Measurements from ENCODE around the gene CCT3.

DNA sequence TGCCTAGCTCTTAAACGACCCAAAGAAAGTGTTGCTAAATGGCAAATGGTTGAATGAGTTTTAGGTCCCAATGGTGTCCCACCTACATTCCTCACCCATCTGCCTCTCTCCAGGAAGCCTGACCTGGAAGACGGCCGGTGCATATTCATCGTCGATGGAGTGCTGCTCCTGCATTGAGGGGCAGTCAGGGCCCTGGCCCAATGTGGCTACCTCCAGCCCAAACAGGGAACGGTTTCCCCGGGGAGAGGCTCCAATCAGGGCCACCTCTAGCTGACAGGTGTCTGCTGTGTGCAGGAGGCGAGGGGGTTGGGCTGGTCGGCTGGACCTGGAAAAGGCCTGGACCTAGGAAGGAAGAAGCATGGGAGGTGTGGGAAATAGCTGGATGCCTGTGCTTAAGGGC, 44.2 kb downstream of the CCT3 start:
- TF ChIP-seq, protein P1, sequence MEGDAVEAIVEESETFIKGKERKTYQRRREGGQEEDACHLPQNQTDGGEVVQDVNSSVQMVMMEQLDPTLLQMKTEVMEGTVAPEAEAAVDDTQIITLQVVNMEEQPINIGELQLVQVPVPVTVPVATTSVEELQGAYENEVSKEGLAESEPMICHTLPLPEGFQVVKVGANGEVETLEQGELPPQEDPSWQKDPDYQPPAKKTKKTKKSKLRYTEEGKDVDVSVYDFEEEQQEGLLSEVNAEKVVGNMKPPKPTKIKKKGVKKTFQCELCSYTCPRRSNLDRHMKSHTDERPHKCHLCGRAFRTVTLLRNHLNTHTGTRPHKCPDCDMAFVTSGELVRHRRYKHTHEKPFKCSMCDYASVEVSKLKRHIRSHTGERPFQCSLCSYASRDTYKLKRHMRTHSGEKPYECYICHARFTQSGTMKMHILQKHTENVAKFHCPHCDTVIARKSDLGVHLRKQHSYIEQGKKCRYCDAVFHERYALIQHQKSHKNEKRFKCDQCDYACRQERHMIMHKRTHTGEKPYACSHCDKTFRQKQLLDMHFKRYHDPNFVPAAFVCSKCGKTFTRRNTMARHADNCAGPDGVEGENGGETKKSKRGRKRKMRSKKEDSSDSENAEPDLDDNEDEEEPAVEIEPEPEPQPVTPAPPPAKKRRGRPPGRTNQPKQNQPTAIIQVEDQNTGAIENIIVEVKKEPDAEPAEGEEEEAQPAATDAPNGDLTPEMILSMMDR (conservative IDR thresholded peaks at IDR 0.05 in 1 of 2, IDR thresholded peaks at IDR 0.05 in 1 of 2; ENCODE audit: low read depth in 1 of 2, low read length in 2 of 2) = no peak
- TF ChIP-seq EZH2 (IDR thresholded peaks at IDR 0.05; ENCODE audit: low read length, missing control alignments) = no peak

Data from fibroblast of lung (primary cell).